K562 (cell line): ENCODE data around the gene NR3C2. TPM values are rescaled to one million over a fixed set of nuclear protein-coding genes. Genes with fewer than 3 reads are reported as not detected.

Experiments used
- ADNP ChIP-seq: fragments of 200-800 bp; sonication (Bioruptor generic); IDR thresholded peaks from 2 replicates; pipeline ENCODE4 v1.6.1; 2016; ENCODE audit warnings: missing genetic modification characterization, missing compliant biosample characterization
- HSF4 ChIP-seq: fragments of 250-450 bp; sonication (Bioruptor Pico); IDR thresholded peaks from 2 replicates; pipeline ENCODE4 v2.1.2; 2022; ENCODE audit warnings: mild to moderate bottlenecking, moderate library complexity, borderline replicate concordance
- NUFIP1 ChIP-seq: fragments of 450-650 bp; IDR thresholded peaks from 2 replicates; pipeline ENCODE4 v1.6.1; 2018; ENCODE audit not compliant: partially characterized antibody
- RBM25 ChIP-seq: fragments of 200-400 bp; formaldehyde crosslinking; IDR thresholded peaks from 2 replicates; pipeline ENCODE4 v1.6.1; 2018; ENCODE audit warnings: low read length, low read depth, moderate library complexity; ENCODE audit not compliant: severe bottlenecking
- SRSF3 ChIP-seq: fragments of 200-400 bp; formaldehyde crosslinking; IDR thresholded peaks from 2 replicates; pipeline ENCODE4 v1.6.1; 2016; ENCODE audit warnings: mild to moderate bottlenecking, low read length, moderate library complexity; ENCODE audit not compliant: insufficient read depth
- TRIM28 ChIP-seq: fragments of 450-650 bp; IDR thresholded peaks from 2 replicates; pipeline ENCODE4 v1.6.1; 2017
- ZBTB11 ChIP-seq, 3 experiments: fragments of 200-800 bp in 1 of 3; fragments of 250-450 bp in 1 of 3; fragments of 450-650 bp in 1 of 3; sonication (Bioruptor Pico) in 1 of 3; sonication (Bioruptor generic) in 1 of 3; formaldehyde crosslinking in 1 of 3; IDR thresholded peaks; 2 replicates each; pipeline versions ENCODE4 v1.6.1 to v1.8.0; 2016 to 2022; ENCODE audit warnings: mild to moderate bottlenecking in 2 of 3, missing genetic modification characterization in 2 of 3, missing compliant biosample characterization in 1 of 3, moderate library complexity in 1 of 3
- ZNF212 ChIP-seq: fragments of 450-650 bp; formaldehyde crosslinking; IDR thresholded peaks from 2 replicates; pipeline ENCODE4 v1.4.0; 2020; ENCODE audit warnings: mild to moderate bottlenecking
- ZNF76 ChIP-seq: fragments of 250-450 bp; sonication (Bioruptor Pico); IDR thresholded peaks from 2 replicates; pipeline ENCODE4 v1.4.0; 2020; ENCODE audit warnings: mild to moderate bottlenecking, moderate library complexity, borderline replicate concordance
- ZZZ3 ChIP-seq: fragments of 450-650 bp; IDR thresholded peaks from 2 replicates; pipeline ENCODE4 v1.6.1; 2016; ENCODE audit warnings: antibody characterized with exemption, mild to moderate bottlenecking, moderate library complexity
- polyA plus RNA-seq, 8 experiments: library from polyadenylated mRNA; depleted of rRNA in 4 of 8; stranded (reverse) in 5 of 8; unstranded in 3 of 8; fragments of >200 nt; fragmentation: Nextera tagmentation in 2 of 8; fragmentation: Illumina TruSeq in 1 of 8; extraction: Ambion mirVana in 2 of 8; extraction: Trizol in 1 of 8; gene quantifications; 2 replicates each; pipeline versions ENCODE4 v1.2.1 to v1.2.3, GENCODE V29; 2011 to 2014; ENCODE audit warnings: inconsistent platforms in 1 of 8, missing spikeins in 1 of 8
- total RNA-seq, 7 experiments: library from RNA; depleted of rRNA in 6 of 7; stranded (reverse); fragments of >200 nt in 6 of 7; fragmentation: Illumina TruSeq in 2 of 7; extraction: Trizol in 2 of 7; gene quantifications; 2 replicates each; pipeline versions ENCODE4 v1.2.1 to v1.2.3, GENCODE V29; 2011 to 2021; ENCODE audit warnings: low replicate concordance in 1 of 7
- TF ChIP-seq, protein P1 (sequence below), 3 experiments: fragments of 200-800 bp in 1 of 3; sonication (Bioruptor generic) in 1 of 3; sonication (generic) in 1 of 3; formaldehyde crosslinking in 1 of 3; IDR thresholded peaks; 2 replicates each; pipeline versions ENCODE4 v1.6.1 to v1.8.0; 2016 to 2022; ENCODE audit warnings: mild to moderate bottlenecking in 2 of 3, missing compliant biosample characterization in 2 of 3, missing genetic modification characterization in 2 of 3, missing genetic modification reagents in 1 of 3

Gene NR3C2
- total and polyA plus RNA-seq, 9 of the 15 experiments (the other 6 are each of a cell fraction or from before 2014, with no cell fraction given), result 0.01 to 0.28 (median 0.16) TPM; not detected in 2

DNA sequence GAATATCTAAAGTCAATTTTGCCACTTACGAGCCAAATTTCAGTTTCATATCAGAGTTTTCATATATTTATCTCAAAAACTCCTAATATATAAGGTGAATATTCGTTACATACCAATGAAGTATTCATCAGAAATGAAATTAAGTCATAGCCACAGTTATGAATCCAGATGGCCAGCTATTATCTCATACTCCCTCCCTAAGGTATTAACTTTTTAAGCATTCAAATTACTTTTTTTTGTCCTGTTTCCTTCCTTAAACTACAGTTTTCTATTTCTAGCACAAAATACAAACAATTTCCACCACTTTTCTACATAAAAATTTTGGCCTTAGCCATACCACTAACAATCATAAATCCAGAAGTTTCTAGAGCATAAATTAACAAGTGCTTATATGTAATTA lies 13.0 kb downstream of the NR3C2 start (continued):
- TF ChIP-seq ZBTB11 (CRISPR knock-in tag; IDR thresholded peaks at IDR 0.05) (no peak), NUFIP1 (no peak), HSF4 (CRISPR knock-in tag) (no peak), RBM25 (no peak), SRSF3 (no peak), ZNF76 (no peak), TRIM28 (no peak), ZNF212 (no peak), ADNP (tag) (no peak), ZZZ3 (no peak)
- TF ChIP-seq, protein P1, sequence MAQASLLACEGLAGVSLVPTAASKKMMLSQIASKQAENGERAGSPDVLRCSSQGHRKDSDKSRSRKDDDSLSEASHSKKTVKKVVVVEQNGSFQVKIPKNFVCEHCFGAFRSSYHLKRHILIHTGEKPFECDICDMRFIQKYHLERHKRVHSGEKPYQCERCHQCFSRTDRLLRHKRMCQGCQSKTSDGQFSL (CRISPR knock-in tag; IDR thresholded peaks at IDR 0.05), result no peak
- TF ChIP-seq, protein P1 (tag; IDR thresholded peaks at IDR 0.05), result no peak
